Body of pancreas (tissue), 4 donors: Measurements from ENCODE around the gene CLEC16A. TPM values are rescaled to one million over a fixed set of nuclear protein-coding genes. Genes with fewer than 3 reads are reported as not detected.

Source experiments
- ATAC-seq: fragments of 150-250 bp; one replicate; pipeline ENCODE4 v1.9.1; 2016
- DNase-seq, 4 donors: peaks; one replicate each; pipeline ENCODE4 v3.0.0-alpha.2; 2019
- H3K27ac ChIP-seq, 4 donors: fragments of 200-600 bp; sonication (generic); 1 replicate in 3 of 4; 2 replicates in 1 of 4; pipeline versions ENCODE4 v1.5.1 to v1.6.1; 2016 to 2019; ENCODE audit warnings: mild to moderate bottlenecking in 1 of 4, mixed read lengths in 1 of 4, moderate library complexity in 1 of 4
- H3K27me3 ChIP-seq, 2 donors: fragments of 200-600 bp; sonication (generic); one replicate each; pipeline ENCODE4 v1.6.0; 2016; ENCODE audit warnings: mild to moderate bottlenecking in 1 of 2
- H3K36me3 ChIP-seq, 2 donors: fragments of 200-600 bp; sonication (generic); replicated peaks in 1 of 2; 2 replicates each; pipeline ENCODE4 v1.5.1; 2016; ENCODE audit warnings: low read depth in 2 of 2; ENCODE audit not compliant: insufficient read depth in 1 of 2
- H3K4me1 ChIP-seq: fragments of 200-600 bp; sonication (generic); one replicate; pipeline ENCODE4 v1.6.0; 2016
- H3K4me3 ChIP-seq, 2 donors: fragments of 200-600 bp; sonication (generic); 1 replicate in 1 of 2; 2 replicates in 1 of 2; pipeline ENCODE4 v1.5.1; 2016 to 2019
- H3K9me3 ChIP-seq, 3 donors: fragments of 200-600 bp; sonication (generic); 1 replicate in 2 of 3; 2 replicates in 1 of 3; pipeline ENCODE4 v1.5.1; 2016
- CTCF ChIP-seq, 7 experiments: fragments of 450-650 bp in 4 of 7; fragments of 200-600 bp in 3 of 7; sonication (generic) in 3 of 7; IDR thresholded peaks; one replicate each; pipeline ENCODE4 v1.5.1; 2016 to 2019; ENCODE audit warnings: antibody characterized with exemption in 7 of 7
- POLR2A ChIP-seq, 3 donors: fragments of 450-650 bp; IDR thresholded peaks; one replicate each; pipeline ENCODE4 v1.6.1; 2016; ENCODE audit warnings: antibody characterized with exemption in 3 of 3, mild to moderate bottlenecking in 2 of 3
- WGBS, 2 donors: methylation state at CpG; one replicate each; pipeline ENCODE4 v1.1.5; 2017; 5-methylcytosine and 5-hydroxymethylcytosine counted together
- intact Hi-C: fragments of 100-400 bp; cut with DNase I; formaldehyde crosslinking; loops from one replicate; pipeline ENCODE4 v1.15.1; 2023
- total RNA-seq, 2 donors: library from RNA; depleted of rRNA; stranded (reverse); fragments of >200 nt; gene quantifications; one replicate each; pipeline ENCODE4 v1.1.0, GENCODE V29; 2016

The CLEC16A gene
- total RNA-seq, 2 donors from 2014 or later, result 15.0 to 21.4 TPM

DNA sequence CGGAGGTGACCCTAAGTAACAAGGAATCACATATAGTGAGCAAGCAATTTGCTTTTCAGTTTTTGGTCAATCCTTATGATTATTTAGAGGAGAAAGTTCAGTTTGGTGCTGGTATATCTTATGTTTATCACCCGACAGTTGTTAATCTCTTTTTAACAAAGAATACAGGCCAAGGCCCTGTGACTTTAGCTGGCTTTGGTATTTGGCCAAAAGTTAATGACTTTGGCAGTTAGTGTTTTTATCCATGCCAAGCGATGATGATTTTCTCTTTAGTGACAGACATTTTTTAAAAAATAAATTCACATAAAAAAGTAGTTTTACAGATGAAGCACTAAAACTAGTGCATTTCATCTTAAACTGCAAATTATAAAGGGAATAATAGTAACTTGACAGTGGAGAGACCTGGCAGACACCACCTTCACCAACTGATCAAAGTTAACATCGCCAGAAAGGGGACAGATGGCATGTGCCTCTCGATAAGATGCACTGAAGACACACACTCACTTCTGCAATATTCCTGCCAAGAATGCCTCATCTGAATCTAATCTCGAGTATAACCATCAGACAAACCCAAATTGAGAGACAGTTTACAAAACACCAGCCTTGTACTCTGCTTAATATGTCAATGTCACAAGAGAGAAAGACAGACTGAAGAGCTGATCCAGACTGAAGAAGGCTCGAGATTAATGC lies 9.0 kb upstream of the CLEC16A start:
- H3K9me3 ChIP-seq, result no peaks in the 10 kb centered on the region
- H3K27ac ChIP-seq, result no peak overlapping the region
- intact Hi-C loops, result no loop called here
- H3K27me3 ChIP-seq, result no peaks in the 10 kb centered on the region
- DNase-seq (no peak), ATAC-seq (no peak)
- no peak for TF ChIP-seq POLR2A (IDR thresholded peaks at IDR 0.05)
- TF ChIP-seq CTCF (IDR thresholded peaks at IDR 0.05), result no peak
- peaks cover 62% of the 10 kb centered on the region for H3K4me1 ChIP-seq
- no peak overlapping the region for H3K4me3 ChIP-seq
- H3K36me3 ChIP-seq, result no peaks in the 10 kb centered on the region
- WGBS, 2 donors, result 29 to 33% methylated on average over 7 of the region's 7 CpGs

GRCh38 chr16:10936272-10936984 lies 7.9 kb upstream of the CLEC16A start:
- no peak overlapping the region for H3K4me3 ChIP-seq

DNA sequence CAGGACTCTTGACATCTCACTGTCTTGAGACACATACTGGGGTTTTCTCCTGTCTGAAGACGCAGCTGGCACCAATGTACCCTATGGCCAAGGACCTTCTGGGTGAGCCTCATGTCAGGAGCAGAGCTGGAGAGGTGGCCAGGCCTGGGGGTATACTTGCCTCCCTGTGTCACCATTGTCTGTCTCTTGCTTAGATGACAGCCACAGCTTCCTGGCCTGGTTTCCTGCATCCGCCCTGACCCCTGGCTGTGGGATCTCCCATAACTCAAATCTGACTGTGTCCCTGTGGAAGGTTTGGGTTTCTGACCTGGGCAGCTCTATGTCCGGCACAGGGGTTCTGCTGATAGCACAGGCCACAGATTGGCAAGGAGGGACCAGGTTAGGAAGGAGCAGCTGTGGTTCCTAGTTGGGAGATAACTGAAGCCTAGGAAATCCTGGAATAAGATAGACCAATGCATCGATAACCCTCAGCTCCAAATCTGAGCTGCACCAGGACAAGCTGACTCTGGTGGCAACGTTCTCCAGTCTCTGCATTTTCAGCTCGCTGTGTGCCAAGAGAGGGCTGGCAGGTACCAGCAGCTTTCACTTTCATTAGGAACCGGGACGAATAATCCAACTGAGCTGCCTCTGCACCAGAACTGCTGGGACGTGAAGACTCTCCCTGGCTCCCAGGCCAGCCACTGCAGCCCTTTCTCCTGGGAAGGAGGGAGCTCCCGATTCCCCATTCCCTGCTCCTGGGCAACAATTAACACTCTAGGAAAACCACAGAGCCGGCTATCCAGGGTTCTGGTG lies 7.1 kb upstream of the CLEC16A start:
- no peaks in the 10 kb centered on the region for H3K9me3 ChIP-seq
- ATAC-seq (no peak), DNase-seq (peak in 3 of 4 donors; percentile 41 to 53 (median 44))
- H3K4me1 ChIP-seq, result peaks cover 72% of the 10 kb centered on the region
- no peak overlapping the region for H3K4me3 ChIP-seq
- intact Hi-C loops, result no loop called here
- peak overlapping the region in 2 of 4 donors; percentile 14 to 57 for H3K27ac ChIP-seq
- H3K36me3 ChIP-seq, result no peaks in the 10 kb centered on the region
- H3K27me3 ChIP-seq, result no peaks in the 10 kb centered on the region
- WGBS, 2 donors, result 26 to 34% methylated on average over 11 of the region's 11 CpGs
- TF ChIP-seq POLR2A (IDR thresholded peaks at IDR 0.05) (no peak), CTCF (IDR thresholded peaks at IDR 0.05) (no peak)

More at GRCh38 chr16:10936272-10936984, 7.9 kb upstream of the CLEC16A start:
- Histone ChIP-seq H3K36me3 (no peaks in the 10 kb centered on the region), H3K27ac (no peak overlapping the region), H3K9me3 (no peaks in the 10 kb centered on the region), H3K4me1 (peaks cover 72% of the 10 kb centered on the region), H3K27me3 (no peaks in the 10 kb centered on the region)
- no peak for TF ChIP-seq CTCF (IDR thresholded peaks at IDR 0.05)
- TF ChIP-seq POLR2A (IDR thresholded peaks at IDR 0.05), result no peak
- 65 to 70% methylated on average over 8 of the region's 8 CpGs for WGBS, 2 donors
- intact Hi-C loops, result no loop called here
- ATAC-seq (no peak), DNase-seq (no peak)

DNA sequence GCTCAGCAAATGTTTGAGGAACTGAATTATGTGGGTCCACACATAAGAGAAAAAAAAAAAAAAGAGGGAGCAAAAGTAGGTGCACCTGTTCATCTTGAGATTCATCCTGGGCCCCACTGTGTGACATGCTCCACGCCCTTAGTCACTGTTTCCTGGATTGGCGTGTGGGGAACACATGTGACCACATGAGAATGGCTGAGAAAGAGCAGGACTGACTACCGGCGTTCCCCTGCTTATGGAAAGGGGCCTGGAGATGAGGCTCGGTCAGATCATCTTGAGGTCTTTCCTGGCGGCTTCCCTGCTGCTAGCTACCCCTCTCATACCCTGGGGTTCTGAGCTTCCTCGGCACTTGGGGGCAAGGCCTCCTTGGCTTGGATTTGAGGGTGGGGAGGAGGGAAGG lies 6.0 kb upstream of the CLEC16A start:
- intact Hi-C loops, result no loop called here
- Histone ChIP-seq H3K27ac (peak overlapping the region in 1 of 4 donors; percentile 5), H3K27me3 (no peaks in the 10 kb centered on the region), H3K4me3 (no peak overlapping the region), H3K9me3 (no peaks in the 10 kb centered on the region), H3K4me1 (peaks cover 81% of the 10 kb centered on the region), H3K36me3 (no peaks in the 10 kb centered on the region)
- no peak for DNase-seq
- TF ChIP-seq CTCF (IDR thresholded peaks at IDR 0.05), result no peak
- no peak for TF ChIP-seq POLR2A (IDR thresholded peaks at IDR 0.05)
- ATAC-seq, result no peak
- WGBS, 2 donors, result 67 to 75% methylated on average over 7 of the region's 7 CpGs
